Testis (tissue), 3 donors: ENCODE data around the gene EPSTI1. TPM values are rescaled to one million over a fixed set of nuclear protein-coding genes. Genes with fewer than 3 reads are reported as not detected.
A peak's percentile ranks its signal among the peaks of the same experiment; 100 is the strongest.

Experiments
- DNase-seq: peaks from one replicate; pipeline ENCODE4 v3.0.0-alpha.2; 2019
- H3K27ac ChIP-seq, 2 donors: fragments of 200-600 bp; sonication (generic); one replicate each; pipeline ENCODE4 v1.5.1; 2019
- H3K27me3 ChIP-seq: fragments of 200-600 bp; sonication (generic); one replicate; pipeline ENCODE4 v1.5.1; 2019
- H3K36me3 ChIP-seq: fragments of 200-600 bp; sonication (generic); one replicate; pipeline ENCODE4 v1.5.1; 2017; ENCODE audit warnings: low read depth; ENCODE audit errors: missing control alignments
- H3K4me1 ChIP-seq: fragments of 200-600 bp; sonication (generic); one replicate; pipeline ENCODE4 v1.5.1; 2019
- H3K4me3 ChIP-seq, 2 donors: fragments of 200-600 bp; sonication (generic); one replicate each; pipeline ENCODE4 v1.5.1; 2017 to 2019
- H3K9me3 ChIP-seq: fragments of 200-600 bp; sonication (generic); one replicate; pipeline ENCODE4 v1.5.1; 2017
- CTCF ChIP-seq, 3 experiments: fragments of 450-650 bp in 2 of 3; fragments of 200-600 bp in 1 of 3; sonication (generic) in 1 of 3; IDR thresholded peaks; one replicate each; pipeline ENCODE4 v1.5.1; 2016 to 2019; ENCODE audit warnings: antibody characterized with exemption in 3 of 3, mild to moderate bottlenecking in 2 of 3, moderate library complexity in 1 of 3
- POLR2A ChIP-seq: fragments of 450-650 bp; IDR thresholded peaks from one replicate; pipeline ENCODE4 v1.6.1; 2017; ENCODE audit warnings: antibody characterized with exemption, mild to moderate bottlenecking, moderate library complexity
- WGBS, 2 donors: methylation state at CpG; one replicate each; pipeline ENCODE4 v1.1.5; 2018; 5-methylcytosine and 5-hydroxymethylcytosine counted together
- intact Hi-C: fragments of 100-400 bp; cut with DNase I; formaldehyde crosslinking; loops from one replicate; pipeline ENCODE4 v1.15.1; 2023; ENCODE audit warnings: low total_unique reads
- polyA plus RNA-seq: library from polyadenylated mRNA; stranded (reverse); fragments of 350-450 nt; fragmentation: Illumina TruSeq; extraction: RNeasy Lipid Tissue Mini Kit (QIAGEN cat#74804); gene quantifications from one replicate; pipeline ENCODE4 v1.2.3, GENCODE V29; 2014; ENCODE audit warnings: low read depth, low replicate concordance; ENCODE audit not compliant: insufficient read depth
- total RNA-seq, 2 donors: library from RNA; depleted of rRNA; stranded (reverse); fragments of >200 nt; gene quantifications; one replicate each; pipeline ENCODE4 v1.2.3, GENCODE V29; 2016

EPSTI1 gene
- total and polyA plus RNA-seq, 3 donors from 2014 or later, result 9.6 to 12.5 (median 11.4) TPM

- Histone ChIP-seq H3K36me3 (no peaks in the 10 kb centered on the region), H3K27ac (peak overlapping the region in 1 of 2 donors; percentile 91), H3K9me3 (no peaks in the 10 kb centered on the region), H3K4me1 (peaks cover 23% of the 10 kb centered on the region), H3K27me3 (no peaks in the 10 kb centered on the region), H3K4me3 (peak overlapping the region in 1 of 2 donors; percentile 71)
- DNase-seq, result no peak
- TF ChIP-seq CTCF (IDR thresholded peaks at IDR 0.05), result no peak
- no peak for TF ChIP-seq POLR2A
- WGBS, 2 donors, result 58 to 60% methylated on average over 10 of the region's 10 CpGs
- intact Hi-C loops, result no loop called here
Observed at GRCh38 chr13:42990291-42991232, 1.5 kb downstream of the EPSTI1 start.

- TF ChIP-seq CTCF (IDR thresholded peaks at IDR 0.05), result no peak
- no peak for TF ChIP-seq POLR2A
- H3K9me3 ChIP-seq, result no peaks in the 10 kb centered on the region
- H3K4me1 ChIP-seq, result peaks cover 32% of the 10 kb centered on the region
- DNase-seq, result no peak
- H3K4me3 ChIP-seq, result no peak overlapping the region
- WGBS, 2 donors, result 77 to 83% methylated on average over 7 of the region's 7 CpGs
- H3K27ac ChIP-seq, result no peak overlapping the region
- H3K27me3 ChIP-seq, result no peaks in the 10 kb centered on the region
- intact Hi-C loops, result no loop called here
- H3K36me3 ChIP-seq, result no peaks in the 10 kb centered on the region
Observed at GRCh38 chr13:42986176-42986574, 5.9 kb downstream of the EPSTI1 start.

GRCh38 chr13:42985312-42986175 lies 6.5 kb downstream of the EPSTI1 start:
- intact Hi-C loops, result no loop called here
- no peaks in the 10 kb centered on the region for H3K9me3 ChIP-seq
- H3K27ac ChIP-seq, result no peak overlapping the region

GRCh38 chr13:42984691-42985090 lies 7.3 kb downstream of the EPSTI1 start:
- Histone ChIP-seq H3K9me3 (no peaks in the 10 kb centered on the region), H3K27me3 (no peaks in the 10 kb centered on the region), H3K4me1 (peaks cover 18% of the 10 kb centered on the region), H3K36me3 (no peaks in the 10 kb centered on the region), H3K27ac (no peak overlapping the region), H3K4me3 (no peak overlapping the region)
- TF ChIP-seq CTCF (IDR thresholded peaks at IDR 0.05) (no peak), POLR2A (no peak)
- no peak for DNase-seq
- 83 to 88% methylated on average over 1 of the region's 1 CpG for WGBS, 2 donors
- intact Hi-C loops, result no loop called here

More at GRCh38 chr13:42985312-42986175, 6.5 kb downstream of the EPSTI1 start:
- 73 to 80% methylated on average over 7 to 8 of the region's 8 CpGs for WGBS, 2 donors
- no peak for DNase-seq
- no peak overlapping the region for H3K4me3 ChIP-seq
- H3K4me1 ChIP-seq, result peaks cover 26% of the 10 kb centered on the region
- TF ChIP-seq POLR2A, result no peak
- TF ChIP-seq CTCF (IDR thresholded peaks at IDR 0.05), result no peak
- no peaks in the 10 kb centered on the region for H3K36me3 ChIP-seq
- no peaks in the 10 kb centered on the region for H3K27me3 ChIP-seq
